HepG2 (cell line): Measurements from ENCODE around the gene TTC31. TPM values are rescaled to one million over a fixed set of nuclear protein-coding genes. Genes with fewer than 3 reads are reported as not detected.
A peak's percentile ranks its signal among the peaks of the same experiment; 100 is the strongest.

Source experiments
- ARID2 ChIP-seq: sonication (generic); formaldehyde crosslinking; IDR thresholded peaks from 2 replicates; pipeline ENCODE4 v1.8.1; 2022; ENCODE audit warnings: mild to moderate bottlenecking, missing genetic modification reagents, borderline replicate concordance
- CREBL2 ChIP-seq: sonication (generic); formaldehyde crosslinking; IDR thresholded peaks from 2 replicates; pipeline ENCODE4 v1.8.1; 2023; ENCODE audit warnings: missing genetic modification reagents, mild to moderate bottlenecking, borderline replicate concordance
- HMGXB3 ChIP-seq: sonication (generic); formaldehyde crosslinking; IDR thresholded peaks from 2 replicates; pipeline ENCODE4 v1.4.0; 2020; ENCODE audit warnings: missing genetic modification reagents, borderline replicate concordance
- JARID2 ChIP-seq: sonication (generic); formaldehyde crosslinking; IDR thresholded peaks from 2 replicates; pipeline ENCODE4 v1.8.1; 2023; ENCODE audit warnings: missing genetic modification reagents, inconsistent platforms; ENCODE audit not compliant: insufficient replicate concordance
- KDM4B ChIP-seq: sonication (generic); formaldehyde crosslinking; IDR thresholded peaks from 2 replicates; pipeline ENCODE4 v1.4.0; 2020; ENCODE audit warnings: missing genetic modification reagents
- KLF9 ChIP-seq: IDR thresholded peaks from 2 replicates; pipeline ENCODE4 v1.6.1; 2016; ENCODE audit warnings: low read depth
- NFATC3 ChIP-seq: sonication (generic); formaldehyde crosslinking; IDR thresholded peaks from 2 replicates; pipeline ENCODE4 v1.5.1; 2020; ENCODE audit warnings: mild to moderate bottlenecking, missing genetic modification reagents
- PAWR ChIP-seq: sonication (generic); formaldehyde crosslinking; IDR thresholded peaks from 2 replicates; pipeline ENCODE4 v1.4.0; 2020; ENCODE audit warnings: missing genetic modification reagents, mild to moderate bottlenecking, borderline replicate concordance
- PHB2 ChIP-seq: fragments of 450-650 bp; IDR thresholded peaks from 2 replicates; pipeline ENCODE4 v1.6.1; 2018; ENCODE audit not compliant: partially characterized antibody
- POLR2G ChIP-seq: fragments of 200-400 bp; formaldehyde crosslinking; IDR thresholded peaks from 2 replicates; pipeline ENCODE4 v1.6.1; 2018; ENCODE audit warnings: mild to moderate bottlenecking, low read depth, low read length, moderate library complexity
- RFXANK ChIP-seq: IDR thresholded peaks from 2 replicates; pipeline ENCODE4 v1.6.1; 2016
- ZNF441 ChIP-seq: sonication (generic); formaldehyde crosslinking; IDR thresholded peaks from 2 replicates; pipeline ENCODE4 v1.7.0; 2021; ENCODE audit warnings: missing genetic modification reagents, borderline replicate concordance
- ZNF614 ChIP-seq: IDR thresholded peaks from 2 replicates; pipeline ENCODE4 v1.6.1; 2018; ENCODE audit warnings: missing biosample characterization, missing genetic modification reagents, inconsistent platforms, borderline replicate concordance
- ZNF672 ChIP-seq: sonication (generic); formaldehyde crosslinking; IDR thresholded peaks from 2 replicates; pipeline ENCODE4 v1.8.1; 2022; ENCODE audit warnings: missing genetic modification reagents
- ZNF674 ChIP-seq: sonication (generic); formaldehyde crosslinking; IDR thresholded peaks from 2 replicates; pipeline ENCODE4 v1.5.0; 2020; ENCODE audit warnings: low read depth, mild to moderate bottlenecking, missing genetic modification reagents
- ZNF883 ChIP-seq: sonication (generic); formaldehyde crosslinking; IDR thresholded peaks from 2 replicates; pipeline ENCODE4 v1.5.1; 2020; ENCODE audit warnings: mild to moderate bottlenecking, missing genetic modification reagents; ENCODE audit errors: not compliant biosample characterization
- polyA plus RNA-seq, 8 experiments: library from polyadenylated mRNA; depleted of rRNA in 3 of 8; stranded (reverse) in 7 of 8; unstranded in 1 of 8; fragments of >200 nt; fragmentation: Illumina TruSeq in 4 of 8; extraction: Trizol in 4 of 8; gene quantifications; 2 replicates each; pipeline versions ENCODE4 v1.2.1 to v1.2.3, GENCODE V29; 2011 to 2016; ENCODE audit warnings: low read depth in 4 of 8, missing spikeins in 1 of 8, mixed read lengths in 1 of 8; ENCODE audit not compliant: insufficient read depth in 1 of 8
- total RNA-seq, 5 experiments: library from RNA; depleted of rRNA; stranded (reverse); fragments of >200 nt; fragmentation: Illumina TruSeq; extraction: Trizol; gene quantifications; 2 replicates each; pipeline ENCODE4 v1.2.3, GENCODE V29; 2016; ENCODE audit warnings: low read depth in 1 of 5

TTC31 gene
- total and polyA plus RNA-seq, 2 of the 13 experiments (the other 11 are each of a cell fraction or from before 2014, with no cell fraction given): 28.3 to 39.5 TPM

GRCh38 chr2:74457129-74457548 is 25.7 kb upstream of the TTC31 start (continued):
- TF ChIP-seq HMGXB3 (CRISPR knock-in tag) (no peak), PAWR (no peak), PHB2 (no peak), ARID2 (no peak), CREBL2 (CRISPR knock-in tag) (no peak), JARID2 (CRISPR knock-in tag) (peak; percentile 68), KDM4B (CRISPR knock-in tag) (no peak), ZNF614 (no peak; the same call in 1 of the 2 replicates), NFATC3 (CRISPR knock-in tag) (no peak), ZNF883 (CRISPR knock-in tag) (peak; percentile 69), ZNF441 (CRISPR knock-in tag) (no peak), RFXANK (CRISPR knock-in tag) (no peak), POLR2G (no peak), ZNF674 (CRISPR knock-in tag) (no peak), ZNF672 (CRISPR knock-in tag) (no peak), KLF9 (0 out of 2 replicates have a peak, but pooled peaks have one; percentile 3)
